ENCODE data around the gene LMNB1.
"Not testable (repeated sequence)": the region's sequence is repeated elsewhere in the genome, so short reads cannot be mapped to it uniquely, and the experiment has no call there.

The LMNB1 gene, protein sequence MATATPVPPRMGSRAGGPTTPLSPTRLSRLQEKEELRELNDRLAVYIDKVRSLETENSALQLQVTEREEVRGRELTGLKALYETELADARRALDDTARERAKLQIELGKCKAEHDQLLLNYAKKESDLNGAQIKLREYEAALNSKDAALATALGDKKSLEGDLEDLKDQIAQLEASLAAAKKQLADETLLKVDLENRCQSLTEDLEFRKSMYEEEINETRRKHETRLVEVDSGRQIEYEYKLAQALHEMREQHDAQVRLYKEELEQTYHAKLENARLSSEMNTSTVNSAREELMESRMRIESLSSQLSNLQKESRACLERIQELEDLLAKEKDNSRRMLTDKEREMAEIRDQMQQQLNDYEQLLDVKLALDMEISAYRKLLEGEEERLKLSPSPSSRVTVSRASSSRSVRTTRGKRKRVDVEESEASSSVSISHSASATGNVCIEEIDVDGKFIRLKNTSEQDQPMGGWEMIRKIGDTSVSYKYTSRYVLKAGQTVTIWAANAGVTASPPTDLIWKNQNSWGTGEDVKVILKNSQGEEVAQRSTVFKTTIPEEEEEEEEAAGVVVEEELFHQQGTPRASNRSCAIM

DNA sequence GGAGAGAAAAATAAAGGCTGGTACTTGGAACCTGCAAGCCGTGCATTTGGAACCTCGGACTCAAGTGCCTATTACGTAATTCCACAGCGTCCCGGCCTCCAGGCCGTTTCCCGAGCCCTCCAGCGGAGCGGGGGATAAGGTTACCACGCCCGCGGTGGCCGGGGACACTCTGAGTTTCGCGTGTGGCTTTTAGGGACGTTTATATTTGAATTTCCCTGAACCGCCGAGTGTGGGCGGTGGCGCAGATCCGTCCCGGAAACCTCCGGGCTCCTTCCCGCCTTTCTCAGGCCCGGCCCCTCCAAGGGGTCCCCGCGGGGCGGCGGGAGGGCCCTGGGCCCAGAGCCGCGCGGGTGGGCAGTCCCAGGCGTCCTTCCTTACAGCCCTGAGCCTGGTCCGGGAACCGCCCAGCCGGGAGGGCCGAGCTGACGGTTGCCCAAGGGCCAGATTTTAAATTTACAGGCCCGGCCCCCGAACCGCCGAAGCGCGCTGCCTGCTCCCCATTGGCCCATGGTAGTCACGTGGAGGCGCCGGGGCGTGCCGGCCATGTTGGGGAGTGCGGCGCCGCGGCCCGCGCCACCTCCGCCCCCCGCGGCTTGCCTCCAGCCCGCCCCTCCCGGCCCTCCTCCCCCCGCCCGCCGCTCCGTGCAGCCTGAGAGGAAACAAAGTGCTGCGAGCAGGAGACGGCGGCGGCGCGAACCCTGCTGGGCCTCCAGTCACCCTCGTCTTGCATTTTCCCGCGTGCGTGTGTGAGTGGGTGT, at the start of gene LMNB1:
Gene LMNB1 (plus strand): TSS at position 638 of the 758 bp plus-strand sequence. CDS start 373 bp downstream, outside the sequence.
- DNase-seq, result peak; percentile 91 to 95
- no peaks in the 10 kb centered on the region for H3K9me3 ChIP-seq
- TF ChIP-seq, protein P1, sequence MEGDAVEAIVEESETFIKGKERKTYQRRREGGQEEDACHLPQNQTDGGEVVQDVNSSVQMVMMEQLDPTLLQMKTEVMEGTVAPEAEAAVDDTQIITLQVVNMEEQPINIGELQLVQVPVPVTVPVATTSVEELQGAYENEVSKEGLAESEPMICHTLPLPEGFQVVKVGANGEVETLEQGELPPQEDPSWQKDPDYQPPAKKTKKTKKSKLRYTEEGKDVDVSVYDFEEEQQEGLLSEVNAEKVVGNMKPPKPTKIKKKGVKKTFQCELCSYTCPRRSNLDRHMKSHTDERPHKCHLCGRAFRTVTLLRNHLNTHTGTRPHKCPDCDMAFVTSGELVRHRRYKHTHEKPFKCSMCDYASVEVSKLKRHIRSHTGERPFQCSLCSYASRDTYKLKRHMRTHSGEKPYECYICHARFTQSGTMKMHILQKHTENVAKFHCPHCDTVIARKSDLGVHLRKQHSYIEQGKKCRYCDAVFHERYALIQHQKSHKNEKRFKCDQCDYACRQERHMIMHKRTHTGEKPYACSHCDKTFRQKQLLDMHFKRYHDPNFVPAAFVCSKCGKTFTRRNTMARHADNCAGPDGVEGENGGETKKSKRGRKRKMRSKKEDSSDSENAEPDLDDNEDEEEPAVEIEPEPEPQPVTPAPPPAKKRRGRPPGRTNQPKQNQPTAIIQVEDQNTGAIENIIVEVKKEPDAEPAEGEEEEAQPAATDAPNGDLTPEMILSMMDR (IDR thresholded peaks at IDR 0.05), result peak in 1 of 2 experiments; percentile 13
- H3K27ac ChIP-seq, result peak within 1 kb of the TSS; percentile 79 to 90
- no peaks in the 10 kb centered on the region for H3K36me3 ChIP-seq
- peak within 1 kb of the TSS; percentile 63 to 90 for H3K4me3 ChIP-seq
- H3K27me3 ChIP-seq, result no peaks in the 10 kb centered on the region
- H3K4me1 ChIP-seq, result peaks cover 0 to 19% (median 11%) of the 10 kb centered on the region in 4 donors
- intact Hi-C loops (cut with DNase I; ENCODE audit: low total_unique reads), result loop anchor here (10.0 kb wide), 1 partner anchor 258 kb away; the partner anchor contains the start of gene MARCHF3

DNA sequence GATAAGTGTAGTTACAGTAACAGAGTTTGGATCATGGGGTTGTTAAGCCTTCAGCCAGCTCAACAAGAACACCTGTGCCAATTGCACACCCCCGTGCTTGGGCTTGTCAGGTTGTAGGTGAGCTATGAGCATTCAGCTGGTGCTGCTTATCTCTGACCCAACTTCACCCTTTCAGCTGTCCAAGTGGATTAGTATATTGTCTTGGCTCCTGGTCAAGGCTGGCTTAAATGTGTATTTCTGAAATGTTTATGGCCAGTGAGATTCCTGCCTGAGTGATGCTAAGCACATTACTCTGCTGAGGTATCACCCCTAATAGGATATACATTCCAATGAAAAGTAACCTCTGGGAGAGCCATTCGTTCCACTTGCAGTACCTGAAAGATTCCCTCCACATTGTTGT, 44.2 kb upstream of the LMNB1 start:
- Histone ChIP-seq H3K36me3 (no peaks in the 10 kb centered on the region), H3K4me1 (no peaks in the 10 kb centered on the region), H3K27me3 (no peaks in the 10 kb centered on the region), H3K4me3 (no peak overlapping the region), H3K9me3 (no peaks in the 10 kb centered on the region), H3K27ac (no peak overlapping the region)
- intact Hi-C loops (cut with DNase I; ENCODE audit: low total_unique reads), result no loop called here
- no peak for DNase-seq
- TF ChIP-seq, protein P1 (IDR thresholded peaks at IDR 0.05), result no peak

DNA sequence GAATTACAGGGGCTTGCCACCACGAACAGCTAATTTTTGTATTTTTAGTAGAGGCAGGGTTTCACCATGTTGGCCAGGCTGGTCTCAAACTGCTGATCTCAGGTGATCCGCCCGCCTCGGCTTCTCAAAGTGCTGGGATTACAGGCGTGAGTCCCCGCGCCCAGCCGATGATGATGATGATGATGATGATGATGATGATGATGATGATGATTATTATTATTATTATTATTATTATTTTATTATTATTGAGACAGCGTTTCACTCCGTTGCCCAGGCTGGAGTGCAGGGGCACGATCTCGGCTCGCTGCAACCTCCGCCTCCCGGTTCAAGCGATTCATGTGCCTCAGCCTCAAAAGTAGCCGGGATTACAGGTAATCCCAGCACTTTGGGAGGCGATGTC, 42.4 kb upstream of the LMNB1 start:
- intact Hi-C loops (cut with DNase I; ENCODE audit: low total_unique reads); DNase-seq; H3K4me1 ChIP-seq; H3K27ac ChIP-seq; H3K4me3 ChIP-seq; H3K9me3 ChIP-seq; H3K36me3 ChIP-seq; H3K27me3 ChIP-seq: not testable (repeated sequence)

DNA sequence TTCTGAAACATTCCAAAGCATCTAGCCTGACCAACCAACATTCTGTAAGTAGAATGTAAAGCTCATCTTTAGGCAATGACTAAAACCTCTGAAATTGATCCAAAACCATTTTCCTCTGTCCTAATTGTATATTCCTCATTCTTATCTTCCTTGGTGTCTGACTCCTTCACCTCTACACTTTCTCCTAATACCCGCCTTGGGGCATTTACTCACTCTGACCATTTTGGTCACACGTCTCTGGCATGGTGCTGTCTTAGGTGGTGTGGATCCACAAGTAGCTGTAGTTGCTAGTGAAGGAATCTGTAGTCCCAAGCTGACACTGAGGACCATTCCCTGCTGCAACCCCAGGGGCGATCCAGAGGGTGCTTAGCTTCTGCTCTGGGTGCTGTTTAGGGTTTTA, 40.8 kb upstream of the LMNB1 start:
- intact Hi-C loops (cut with DNase I; ENCODE audit: low total_unique reads), result no loop called here
- no peaks in the 10 kb centered on the region for H3K27me3 ChIP-seq

DNA sequence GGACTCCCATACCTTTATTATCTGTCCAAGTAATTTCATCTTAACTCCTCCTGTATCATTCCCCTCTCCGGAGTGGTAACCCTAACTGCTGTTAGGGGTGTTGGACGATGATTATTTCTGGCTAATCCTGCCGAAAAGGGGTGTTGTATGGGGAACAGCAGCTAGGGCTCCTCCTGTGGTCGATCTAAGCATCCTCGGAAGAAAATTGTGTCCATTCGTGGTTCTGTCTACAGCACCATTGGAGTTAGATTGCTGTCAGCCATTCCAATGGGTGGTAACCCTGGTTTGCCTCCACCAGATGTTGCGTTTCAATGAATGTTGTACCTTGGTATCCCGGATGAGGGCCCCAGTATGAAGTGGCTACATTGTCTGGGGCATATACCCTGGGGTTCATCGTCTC, 35.6 kb upstream of the LMNB1 start:
- TF ChIP-seq, protein P1 (IDR thresholded peaks at IDR 0.05), result no peak
- no peaks in the 10 kb centered on the region for H3K9me3 ChIP-seq
- intact Hi-C loops (cut with DNase I; ENCODE audit: low total_unique reads), result no loop called here
- no peaks in the 10 kb centered on the region for H3K4me1 ChIP-seq
- H3K4me3 ChIP-seq, result no peak overlapping the region
- no peaks in the 10 kb centered on the region for H3K36me3 ChIP-seq
- no peaks in the 10 kb centered on the region for H3K27me3 ChIP-seq
- DNase-seq, result no peak
- H3K27ac ChIP-seq, result no peak overlapping the region

More for the DNA sequence above, 40.8 kb upstream of the LMNB1 start:
- Histone ChIP-seq H3K36me3 (no peaks in the 10 kb centered on the region), H3K4me3 (no peak overlapping the region), H3K4me1 (no peaks in the 10 kb centered on the region), H3K9me3 (no peaks in the 10 kb centered on the region), H3K27ac (no peak overlapping the region)
- no peak for DNase-seq
- TF ChIP-seq, protein P1 (IDR thresholded peaks at IDR 0.05), result no peak
